Measurements from ENCODE around the gene COL20A1.

- TF ChIP-seq CTCF (IDR thresholded peaks at IDR 0.05), result no peak
- TF ChIP-seq POLR2A (IDR thresholded peaks at IDR 0.05), result no peak
- no peak for TF ChIP-seq EP300 (IDR thresholded peaks at IDR 0.05)
Measured at GRCh38 chr20:63384336-63384735, 91.3 kb downstream of the COL20A1 start.
